MM.1S (cell line): ENCODE results near the gene EFL1.
A peak's percentile ranks its signal among the peaks of the same experiment; 100 is the strongest.

ENCODE experiments used
- DNase-seq: peaks from one replicate; pipeline ENCODE4 v3.0.0-alpha.2; 2015
- H2AFZ ChIP-seq: fragments of 300-600 bp; sonication (generic); 2 replicates; pipeline ENCODE4 v1.6.0; 2016; ENCODE audit warnings: antibody characterized with exemption, low read length
- H3F3A ChIP-seq: fragments of 300-600 bp; sonication (generic); 2 replicates; pipeline ENCODE4 v1.6.1; 2016; ENCODE audit warnings: mild to moderate bottlenecking, antibody characterized with exemption, low read length, moderate library complexity, mixed read lengths; ENCODE audit not compliant: insufficient read depth
- H3K27ac ChIP-seq: fragments of 300-600 bp; sonication (generic); 2 replicates; pipeline ENCODE4 v1.5.1; 2016; ENCODE audit warnings: mild to moderate bottlenecking, low read length
- H3K27me3 ChIP-seq: fragments of 300-600 bp; sonication (generic); replicated peaks from 2 replicates; pipeline ENCODE4 v1.6.0; 2016; ENCODE audit warnings: low read length; ENCODE audit not compliant: insufficient read depth
- H3K36me3 ChIP-seq: fragments of 300-600 bp; sonication (generic); replicated peaks from 2 replicates; pipeline ENCODE4 v1.6.1; 2016; ENCODE audit warnings: mild to moderate bottlenecking, low read length, mixed read lengths; ENCODE audit not compliant: insufficient read depth
- H3K4me1 ChIP-seq: fragments of 300-600 bp; sonication (generic); 2 replicates; pipeline ENCODE4 v1.6.1; 2016; ENCODE audit warnings: low read length, mixed read lengths
- H3K4me2 ChIP-seq: fragments of 300-600 bp; sonication (generic); 2 replicates; pipeline ENCODE4 v1.6.0; 2016; ENCODE audit warnings: low read depth, low read length
- H3K4me3 ChIP-seq: fragments of 300-600 bp; sonication (generic); 2 replicates; pipeline ENCODE4 v1.5.1; 2016; ENCODE audit warnings: low read length, mixed read lengths
- H3K79me2 ChIP-seq: fragments of 300-600 bp; sonication (generic); 2 replicates; pipeline ENCODE4 v1.6.1; 2016; ENCODE audit warnings: mixed run types, low read length, mixed read lengths
- H3K9ac ChIP-seq: fragments of 300-600 bp; sonication (generic); 2 replicates; pipeline ENCODE4 v1.6.1; 2016; ENCODE audit warnings: low read length, mixed read lengths
- H3K9me2 ChIP-seq: fragments of 300-600 bp; sonication (generic); replicated peaks from 2 replicates; pipeline ENCODE4 v1.6.1; 2016; ENCODE audit warnings: mild to moderate bottlenecking, low read length, mixed read lengths; ENCODE audit not compliant: insufficient read depth
- H3K9me3 ChIP-seq: fragments of 300-600 bp; sonication (generic); replicated peaks from 2 replicates; pipeline ENCODE4 v1.6.1; 2016; ENCODE audit warnings: mild to moderate bottlenecking, low read length, mixed read lengths; ENCODE audit not compliant: insufficient read depth
- H4K20me1 ChIP-seq: fragments of 300-600 bp; sonication (generic); 2 replicates; pipeline ENCODE4 v1.6.1; 2016; ENCODE audit warnings: mild to moderate bottlenecking, low read length, moderate library complexity, mixed read lengths; ENCODE audit not compliant: insufficient read depth
- EZH2 ChIP-seq: fragments of 300-600 bp; sonication (generic); optimal IDR thresholded peaks from 2 replicates; pipeline ENCODE3; 2017; ENCODE audit warnings: low read depth, mild to moderate bottlenecking, antibody characterized with exemption, low read length, mixed read lengths
- EZH2phosphoT487 ChIP-seq: fragments of 300-600 bp; sonication (generic); IDR thresholded peaks from 2 replicates; pipeline ENCODE4 v1.6.1; 2018; ENCODE audit warnings: antibody characterized with exemption, low read length
- TF ChIP-seq, protein P1 (sequence below): fragments of 300-600 bp; sonication (generic); IDR thresholded peaks from 2 replicates; pipeline ENCODE4 v1.5.1; 2016; ENCODE audit warnings: antibody characterized with exemption, low read length, mixed read lengths

EFL1 gene

DNA sequence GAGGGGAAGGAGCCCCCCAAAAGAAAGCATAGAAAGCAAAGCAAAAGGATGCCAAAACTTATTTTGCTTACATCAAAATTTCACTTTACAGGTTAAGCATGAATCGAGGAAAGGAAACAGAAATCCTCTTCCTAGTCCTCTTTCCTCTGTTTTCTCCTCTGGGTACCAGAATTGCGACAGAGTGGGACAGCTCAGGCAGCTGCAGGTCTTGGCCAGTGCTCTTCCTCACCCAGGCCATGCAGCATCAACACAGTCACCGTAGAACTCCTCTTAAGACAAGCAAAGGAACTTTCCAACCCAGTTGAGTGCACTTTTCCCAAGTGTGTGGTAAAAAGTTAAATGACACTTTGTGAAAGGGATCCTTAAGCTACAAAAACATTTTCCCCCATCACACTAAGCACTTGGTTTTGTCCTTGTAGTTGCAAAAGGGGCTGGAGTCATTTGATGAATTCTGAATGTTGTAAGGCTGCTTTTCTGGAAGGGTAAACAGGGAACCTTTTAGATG, 170.8 kb downstream of the EFL1 start:
- H3K4me3 ChIP-seq: no peak overlapping the region
- H3K27ac ChIP-seq: no peak overlapping the region
- H3K27me3 ChIP-seq: no peaks in the 10 kb centered on the region
- no peak for DNase-seq
- no peaks in the 10 kb centered on the region for H3F3A ChIP-seq
- H4K20me1 ChIP-seq: no peaks in the 10 kb centered on the region
- H3K36me3 ChIP-seq: no peaks in the 10 kb centered on the region
- no peaks in the 10 kb centered on the region for H3K4me1 ChIP-seq
- no peak overlapping the region for H3K4me2 ChIP-seq
- H3K79me2 ChIP-seq: no peaks in the 10 kb centered on the region
- no peaks in the 10 kb centered on the region for H3K9me2 ChIP-seq
- no peak overlapping the region for H2AFZ ChIP-seq
- H3K9me3 ChIP-seq: no peaks in the 10 kb centered on the region
- TF ChIP-seq EZH2: no peak
- TF ChIP-seq EZH2phosphoT487: no peak
- H3K9ac ChIP-seq: no peak overlapping the region

DNA sequence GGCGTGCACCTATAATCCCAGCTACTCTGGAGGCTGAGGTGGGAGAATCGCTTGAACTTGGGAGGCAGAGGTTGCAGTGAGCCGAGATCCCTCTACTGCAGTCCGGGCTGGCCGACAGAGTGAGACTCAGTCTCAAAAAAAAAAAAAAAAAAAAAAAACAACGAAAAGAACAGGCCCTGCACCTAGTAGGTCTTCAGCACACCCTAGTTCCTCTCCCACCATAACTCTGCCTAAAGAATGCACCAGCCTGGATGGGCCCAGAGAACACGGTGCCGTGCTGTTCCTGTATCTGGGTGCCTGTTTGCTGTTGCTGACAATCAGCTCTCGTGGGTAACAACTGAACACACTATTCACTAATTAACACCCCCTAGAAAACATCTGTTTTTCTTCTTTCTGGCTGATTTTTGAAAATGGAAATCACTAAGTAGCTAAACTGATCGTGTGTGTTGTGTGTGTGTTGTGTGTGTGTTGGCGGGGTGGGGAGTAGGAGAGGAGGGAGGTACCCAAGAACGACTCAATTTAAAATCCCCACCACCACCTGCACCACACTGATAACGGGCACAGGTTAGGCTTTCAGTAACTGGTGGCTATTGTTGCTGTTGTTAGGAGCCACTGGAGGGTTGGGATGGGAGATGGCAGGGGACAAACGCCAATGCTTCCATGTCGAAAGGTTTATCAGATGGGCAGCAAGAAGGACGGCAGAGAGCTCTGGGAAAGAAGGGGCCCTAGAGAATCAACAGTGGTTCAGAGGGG, 176.1 kb downstream of the EFL1 start:
- Histone ChIP-seq H3K79me2 (no peaks in the 10 kb centered on the region), H3K4me1 (no peaks in the 10 kb centered on the region), H3K4me2 (no peak overlapping the region), H3K27me3 (no peaks in the 10 kb centered on the region), H3K27ac (no peak overlapping the region), H3F3A (no peaks in the 10 kb centered on the region), H3K9me2 (no peaks in the 10 kb centered on the region), H4K20me1 (no peaks in the 10 kb centered on the region), H3K9ac (no peak overlapping the region), H3K9me3 (no peaks in the 10 kb centered on the region), H3K36me3 (no peaks in the 10 kb centered on the region), H3K4me3 (no peak overlapping the region), H2AFZ (no peak overlapping the region)
- TF ChIP-seq EZH2phosphoT487: no peak
- no peak for TF ChIP-seq EZH2
- TF ChIP-seq, protein P1, sequence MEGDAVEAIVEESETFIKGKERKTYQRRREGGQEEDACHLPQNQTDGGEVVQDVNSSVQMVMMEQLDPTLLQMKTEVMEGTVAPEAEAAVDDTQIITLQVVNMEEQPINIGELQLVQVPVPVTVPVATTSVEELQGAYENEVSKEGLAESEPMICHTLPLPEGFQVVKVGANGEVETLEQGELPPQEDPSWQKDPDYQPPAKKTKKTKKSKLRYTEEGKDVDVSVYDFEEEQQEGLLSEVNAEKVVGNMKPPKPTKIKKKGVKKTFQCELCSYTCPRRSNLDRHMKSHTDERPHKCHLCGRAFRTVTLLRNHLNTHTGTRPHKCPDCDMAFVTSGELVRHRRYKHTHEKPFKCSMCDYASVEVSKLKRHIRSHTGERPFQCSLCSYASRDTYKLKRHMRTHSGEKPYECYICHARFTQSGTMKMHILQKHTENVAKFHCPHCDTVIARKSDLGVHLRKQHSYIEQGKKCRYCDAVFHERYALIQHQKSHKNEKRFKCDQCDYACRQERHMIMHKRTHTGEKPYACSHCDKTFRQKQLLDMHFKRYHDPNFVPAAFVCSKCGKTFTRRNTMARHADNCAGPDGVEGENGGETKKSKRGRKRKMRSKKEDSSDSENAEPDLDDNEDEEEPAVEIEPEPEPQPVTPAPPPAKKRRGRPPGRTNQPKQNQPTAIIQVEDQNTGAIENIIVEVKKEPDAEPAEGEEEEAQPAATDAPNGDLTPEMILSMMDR: no peak
- no peak for DNase-seq

DNA sequence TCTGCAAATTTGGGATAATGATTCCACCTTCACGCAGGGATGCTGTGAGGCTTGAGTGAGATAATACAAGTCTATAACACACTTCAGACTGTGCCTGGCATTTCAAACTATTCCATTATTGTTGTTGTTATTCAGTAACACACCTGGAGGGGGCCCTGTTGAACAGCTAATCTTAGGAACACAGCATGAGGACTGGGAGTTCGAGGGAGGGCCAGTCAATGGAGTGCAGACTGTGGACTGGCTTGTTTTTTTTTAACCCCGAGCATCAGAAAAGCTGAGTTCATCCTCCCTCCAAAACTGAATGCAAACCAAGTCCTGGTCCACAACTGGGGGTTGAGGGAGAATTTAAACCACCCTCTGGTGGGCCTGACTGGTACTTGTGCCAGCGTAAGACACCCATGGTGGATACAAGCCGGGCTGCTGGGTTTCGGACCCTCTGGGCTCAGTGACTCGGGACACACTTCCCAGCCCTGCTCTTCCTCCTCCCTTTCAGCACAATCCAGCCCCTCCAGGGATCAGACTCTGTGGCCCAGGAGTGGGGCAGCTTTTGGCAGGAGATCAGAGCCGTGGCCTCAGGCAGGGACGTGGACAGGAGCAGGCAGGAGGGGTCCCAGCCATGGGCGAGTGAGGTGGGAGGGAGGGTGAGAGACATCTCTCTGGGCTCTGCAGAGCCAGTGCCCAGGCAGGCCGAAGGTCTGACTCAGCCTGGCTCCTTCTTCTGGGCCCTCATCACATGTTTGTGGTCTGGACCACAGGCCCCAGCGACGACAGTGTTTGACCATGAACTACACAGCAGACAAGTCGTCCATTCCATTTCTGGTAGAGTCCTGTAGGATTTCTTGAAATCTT, 180.4 kb downstream of the EFL1 start:
- H3K36me3 ChIP-seq: no peaks in the 10 kb centered on the region
- no peak overlapping the region for H3K4me2 ChIP-seq
- H3K9me3 ChIP-seq: no peaks in the 10 kb centered on the region
- H3K9ac ChIP-seq: no peak overlapping the region
- H3F3A ChIP-seq: no peaks in the 10 kb centered on the region
- H3K4me3 ChIP-seq: no peak overlapping the region
- no peaks in the 10 kb centered on the region for H3K79me2 ChIP-seq
- H3K4me1 ChIP-seq: no peaks in the 10 kb centered on the region
- no peaks in the 10 kb centered on the region for H3K9me2 ChIP-seq
- H3K27me3 ChIP-seq: no peaks in the 10 kb centered on the region
- no peak overlapping the region for H3K27ac ChIP-seq
- no peak overlapping the region for H2AFZ ChIP-seq
- H4K20me1 ChIP-seq: no peaks in the 10 kb centered on the region
- no peak for DNase-seq
- TF ChIP-seq EZH2phosphoT487 (no peak), EZH2 (no peak)
- TF ChIP-seq, protein P1: peak; percentile 7; the same call in 1 of the 2 replicates
